K562 (cell line): ENCODE data around the gene HLA-DOA.

Experiments
- CTCF ChIP-seq, 3 experiments: IDR thresholded peaks in 2 of 3; conservative IDR thresholded peaks in 1 of 3; 2 replicates each; pipeline ENCODE4 v1.5.1; 2011 to 2012; ENCODE audit warnings: low read length in 3 of 3, mild to moderate bottlenecking in 3 of 3, control low read depth in 2 of 3, improper control_type of control experiment in 1 of 3, inconsistent platforms in 1 of 3, low read depth in 1 of 3, mixed read lengths in 1 of 3, moderate library complexity in 1 of 3; ENCODE audit not compliant: insufficient read depth in 2 of 3
- EZH2 ChIP-seq: IDR thresholded peaks from 2 replicates; pipeline ENCODE4 v1.6.1; 2012; ENCODE audit warnings: low read depth, mild to moderate bottlenecking, inconsistent platforms, low read length, borderline replicate concordance
- MAZ ChIP-seq, 2 experiments: fragments of 450-650 bp in 1 of 2; sonication (generic) in 1 of 2; formaldehyde crosslinking; IDR thresholded peaks in 1 of 2; conservative IDR thresholded peaks in 1 of 2; 2 replicates each; pipeline versions ENCODE4 v1.4.0 to v1.5.0; 2020; ENCODE audit warnings: mild to moderate bottlenecking in 1 of 2, missing genetic modification reagents in 1 of 2
- MBD2 ChIP-seq: sonication (generic); IDR thresholded peaks from 2 replicates; pipeline ENCODE4 v1.6.1; 2016; ENCODE audit warnings: low read depth, borderline replicate concordance
- SNRNP70 ChIP-seq: fragments of 200-400 bp; formaldehyde crosslinking; optimal IDR thresholded peaks from 2 replicates; pipeline ENCODE3; 2017; ENCODE audit warnings: low read depth, low read length
- TBL1XR1 ChIP-seq, 2 experiments: IDR thresholded peaks; 2 replicates each; pipeline ENCODE4 v1.6.1; 2012; ENCODE audit warnings: improper control_type of control experiment in 2 of 2, low read length in 2 of 2, mild to moderate bottlenecking in 1 of 2
- ZNF354B ChIP-seq: fragments of 250-450 bp; sonication (Bioruptor Pico); IDR thresholded peaks from 2 replicates; pipeline ENCODE4 v1.4.0; 2020
- ZNF431 ChIP-seq: sonication (generic); formaldehyde crosslinking; IDR thresholded peaks from 2 replicates; pipeline ENCODE4 v1.8.0; 2022; ENCODE audit warnings: mild to moderate bottlenecking, missing genetic modification reagents
- TF ChIP-seq, protein P1 (sequence below): fragments of 450-650 bp; IDR thresholded peaks from 2 replicates; pipeline ENCODE4 v1.6.1; 2016; ENCODE audit warnings: low read depth, mild to moderate bottlenecking, moderate library complexity

- TF ChIP-seq, protein P1, sequence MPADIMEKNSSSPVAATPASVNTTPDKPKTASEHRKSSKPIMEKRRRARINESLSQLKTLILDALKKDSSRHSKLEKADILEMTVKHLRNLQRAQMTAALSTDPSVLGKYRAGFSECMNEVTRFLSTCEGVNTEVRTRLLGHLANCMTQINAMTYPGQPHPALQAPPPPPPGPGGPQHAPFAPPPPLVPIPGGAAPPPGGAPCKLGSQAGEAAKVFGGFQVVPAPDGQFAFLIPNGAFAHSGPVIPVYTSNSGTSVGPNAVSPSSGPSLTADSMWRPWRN: no peak
- TF ChIP-seq ZNF431 (CRISPR knock-in tag) (no peak), TBL1XR1 (IDR thresholded peaks at IDR 0.05; ENCODE audit: low read length in 2 of 2) (no peak), CTCF (IDR thresholded peaks at IDR 0.05 in 2 of 3, conservative IDR thresholded peaks at IDR 0.05 in 1 of 3; ENCODE audit: insufficient read depth in 2 of 3, low read depth in 1 of 3, low read length in 3 of 3) (no peak), ZNF354B (CRISPR knock-in tag) (no peak), MAZ (CRISPR knock-in tag; conservative IDR thresholded peaks at IDR 0.05 in 1 of 2, IDR thresholded peaks at IDR 0.05 in 1 of 2) (no peak), MBD2 (no peak), SNRNP70 (no peak), EZH2 (no peak)
These were observed 33.5 kb downstream of the HLA-DOA start for GRCh38 chr6:32975886-32976285.
